Stimulated activated CD4-positive, alpha-beta T cell treated with anti-CD3 and anti-CD28 coated beads, TNF-alpha, amount 100 ng/mL, for 1 hour (primary cell): Measurements from ENCODE around the gene DYRK4.
A peak's percentile ranks its signal among the peaks of the same experiment; 100 is the strongest.

Experiments
- DNase-seq, 3 donors: peaks; one replicate each; pipeline ENCODE4 v3.0.0-alpha.2; 2020; ENCODE audit warnings: low read depth in 3 of 3, low spot score in 1 of 3

The DYRK4 gene

GRCh38 chr12:4563336-4563735, 1.3 kb downstream of the DYRK4 start:
- no peak for DNase-seq

- no peak for DNase-seq
These were observed 2.8 kb downstream of the DYRK4 start for GRCh38 chr12:4564818-4565217.

GRCh38 chr12:4566474-4566873, 4.5 kb downstream of the DYRK4 start:
- DNase-seq, result no peak

GRCh38 chr12:4567073-4567881, 5.3 kb downstream of the DYRK4 start:
- no peak for DNase-seq

GRCh38 chr12:4569261-4569660, 7.3 kb downstream of the DYRK4 start:
- no peak for DNase-seq

- DNase-seq, result no peak
These were observed 10.7 kb downstream of the DYRK4 start for GRCh38 chr12:4572680-4573079.

GRCh38 chr12:4579305-4580102, 17.5 kb downstream of the DYRK4 start:
- no peak for DNase-seq

- DNase-seq, result no peak
These were observed 18.3 kb downstream of the DYRK4 start for GRCh38 chr12:4580281-4580688.

GRCh38 chr12:4584281-4584680, 22.3 kb downstream of the DYRK4 start:
- no peak for DNase-seq

GRCh38 chr12:4584896-4585295, 22.9 kb downstream of the DYRK4 start:
- no peak for DNase-seq

- DNase-seq, result no peak
These were observed 24.5 kb downstream of the DYRK4 start for GRCh38 chr12:4586500-4586899.

GRCh38 chr12:4587108-4587507, 25.1 kb downstream of the DYRK4 start:
- DNase-seq, result no peak

- no peak for DNase-seq
These were observed 26.9 kb downstream of the DYRK4 start for GRCh38 chr12:4588916-4589315.

GRCh38 chr12:4589941-4590340, 27.9 kb downstream of the DYRK4 start:
- no peak for DNase-seq

GRCh38 chr12:4591180-4591687, 29.2 kb downstream of the DYRK4 start:
- DNase-seq, result no peak

GRCh38 chr12:4595881-4596280, 33.9 kb downstream of the DYRK4 start:
- DNase-seq, result no peak

- no peak for DNase-seq
These were observed 41.4 kb downstream of the DYRK4 start for GRCh38 chr12:4603421-4603820.

GRCh38 chr12:4603946-4604345, 41.9 kb downstream of the DYRK4 start:
- DNase-seq, result no peak

GRCh38 chr12:4604684-4605193, 42.7 kb downstream of the DYRK4 start:
- DNase-seq, result peak; percentile 45 to 65 (median 54)

- no peak for DNase-seq
These were observed 45.0 kb downstream of the DYRK4 start for GRCh38 chr12:4607056-4607455.

- DNase-seq, result no peak
These were observed 47.1 kb downstream of the DYRK4 start for GRCh38 chr12:4609071-4609470.

GRCh38 chr12:4610481-4610880, 48.5 kb downstream of the DYRK4 start:
- DNase-seq, result no peak
